Left ventricle myocardium superior (tissue), 1 donor: ENCODE measurements around the gene LAGE3. TPM values are rescaled to one million over a fixed set of nuclear protein-coding genes. Genes with fewer than 3 reads are reported as not detected.

Source experiments
- ATAC-seq: fragments of 200-7000 bp; cut with Tn5 transposase; one replicate; pipeline ENCODE4 v1.9.1; 2020; ENCODE audit warnings: mild to moderate bottlenecking, moderate library complexity
- DNase-seq: peaks from one replicate; pipeline ENCODE4 v3.0.0-alpha.2; 2020
- intact Hi-C: fragments of 100-400 bp; cut with micrococcal nuclease; formaldehyde crosslinking; loops from one replicate; pipeline ENCODE4 v1.11.0; 2022
- long read RNA-seq: library from polyadenylated mRNA; unstranded; transcript quantifications from one replicate; pipeline ENCODE4 v2.0.0, GENCODE V29; 2021
- total RNA-seq: library from RNA; stranded (reverse); fragmentation: NEBNext Ultra II Directional; extraction: Animal tissue kit (Norgen Biotek cat#: 25700); gene quantifications from one replicate; pipeline ENCODE4 v1.2.1, GENCODE V29; 2021
- donor health status: DM: no; HTN: yes; CAD: no; lungs with severe emphysema.

Gene LAGE3, protein sequence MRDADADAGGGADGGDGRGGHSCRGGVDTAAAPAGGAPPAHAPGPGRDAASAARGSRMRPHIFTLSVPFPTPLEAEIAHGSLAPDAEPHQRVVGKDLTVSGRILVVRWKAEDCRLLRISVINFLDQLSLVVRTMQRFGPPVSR
- 20.7 TPM for total RNA-seq
- long read RNA-seq, transcript LAGE3-201 (3 exons, 949 nt), result major isoform, 45 of 45 reads
- long read RNA-seq, partial matches to known transcripts, result 0 of 45 reads
- long read RNA-seq, other reads (novel, unspliced or antisense), result 0 of 45 reads

DNA sequence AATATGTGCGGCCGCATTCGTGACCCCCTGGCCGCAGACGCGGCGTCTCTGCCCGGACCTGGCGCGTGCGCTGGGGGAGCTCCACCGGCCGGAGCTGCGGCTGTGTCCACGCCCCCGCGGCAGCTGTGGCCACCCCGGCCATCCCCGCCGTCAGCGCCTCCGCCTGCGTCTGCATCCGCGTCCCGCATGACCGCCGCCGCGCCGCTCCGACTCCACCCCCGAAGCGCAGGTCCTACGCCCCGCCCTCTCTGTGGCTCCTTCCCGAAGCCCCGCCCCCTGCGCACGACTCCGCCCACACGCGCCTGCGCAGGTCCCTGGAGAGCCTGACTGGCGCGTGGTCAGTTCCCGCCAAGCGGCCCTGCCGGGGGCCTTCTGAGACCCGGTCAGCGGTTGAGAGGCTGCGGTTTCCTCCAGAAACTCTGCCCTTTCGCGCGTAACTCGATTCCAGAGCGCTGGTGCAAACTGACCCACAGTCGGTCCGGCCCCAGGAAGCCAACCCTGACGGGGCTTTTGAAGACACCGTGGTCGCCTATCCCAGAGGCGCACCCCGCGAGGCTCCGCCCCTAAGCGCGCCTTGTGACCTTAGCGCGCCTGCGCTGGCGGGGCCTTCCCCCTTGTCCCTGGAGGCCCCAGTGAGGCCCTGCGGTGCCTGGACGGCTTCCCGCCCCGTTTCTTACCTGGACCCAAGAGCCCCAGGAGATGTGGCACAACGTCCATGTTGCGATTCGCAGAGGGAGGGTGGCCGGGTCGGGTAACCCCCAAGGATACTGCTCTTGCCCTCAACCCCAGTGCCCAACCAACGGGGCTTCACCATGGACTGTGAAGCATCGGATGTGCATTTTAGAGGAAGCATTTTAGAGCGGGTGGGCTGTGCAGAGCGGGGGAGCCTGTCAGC, at the start of gene LAGE3:
TSS of gene LAGE3 (minus strand) at position 554 of the 895 bp plus-strand sequence. CDS start at position 188, 366 bp downstream.
- DNase-seq (peak; percentile 95), ATAC-seq (peak; percentile 97)
- intact Hi-C loops, result no loop called here

DNA sequence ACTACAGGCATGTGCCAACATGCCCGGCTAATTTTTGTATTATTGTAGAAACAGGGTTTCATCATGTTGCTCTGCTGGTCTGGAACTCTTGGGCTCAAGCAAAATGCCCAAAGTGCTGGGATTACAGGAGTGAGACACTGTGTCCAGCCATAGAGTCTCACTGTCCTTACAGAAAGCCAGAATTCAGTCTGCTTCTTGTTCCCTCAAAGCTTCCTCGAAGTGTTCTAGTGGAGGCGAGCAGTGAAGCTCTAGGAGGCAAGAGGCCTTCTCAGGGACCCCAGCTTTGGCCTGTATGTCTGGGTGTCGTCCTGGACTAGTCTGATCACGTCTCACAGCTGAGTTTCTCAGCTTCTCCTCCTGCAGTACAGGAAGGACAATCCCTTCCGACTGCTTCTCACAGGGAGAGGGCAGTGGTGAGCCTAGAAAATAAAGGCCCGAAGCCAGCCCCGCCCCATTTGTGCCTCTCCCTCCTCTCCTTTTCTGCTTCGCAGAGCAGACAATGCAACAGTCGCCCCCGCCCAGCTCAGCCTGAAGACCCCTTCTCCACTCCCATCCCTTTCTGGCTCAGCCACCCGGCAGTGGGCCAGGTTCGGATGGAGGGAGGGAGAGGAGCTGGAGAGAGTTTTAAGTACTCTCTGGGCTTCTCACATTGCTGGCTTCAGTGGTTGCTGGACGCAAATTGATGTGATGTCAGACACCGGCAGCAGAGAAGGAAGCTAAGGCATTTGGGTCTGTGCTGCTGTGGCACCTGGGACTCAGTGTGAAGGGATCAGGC, 48.0 kb upstream of the LAGE3 start:
- DNase-seq (peak; percentile 85), ATAC-seq (peak; percentile 91)
- intact Hi-C loops, result no loop called here

DNA sequence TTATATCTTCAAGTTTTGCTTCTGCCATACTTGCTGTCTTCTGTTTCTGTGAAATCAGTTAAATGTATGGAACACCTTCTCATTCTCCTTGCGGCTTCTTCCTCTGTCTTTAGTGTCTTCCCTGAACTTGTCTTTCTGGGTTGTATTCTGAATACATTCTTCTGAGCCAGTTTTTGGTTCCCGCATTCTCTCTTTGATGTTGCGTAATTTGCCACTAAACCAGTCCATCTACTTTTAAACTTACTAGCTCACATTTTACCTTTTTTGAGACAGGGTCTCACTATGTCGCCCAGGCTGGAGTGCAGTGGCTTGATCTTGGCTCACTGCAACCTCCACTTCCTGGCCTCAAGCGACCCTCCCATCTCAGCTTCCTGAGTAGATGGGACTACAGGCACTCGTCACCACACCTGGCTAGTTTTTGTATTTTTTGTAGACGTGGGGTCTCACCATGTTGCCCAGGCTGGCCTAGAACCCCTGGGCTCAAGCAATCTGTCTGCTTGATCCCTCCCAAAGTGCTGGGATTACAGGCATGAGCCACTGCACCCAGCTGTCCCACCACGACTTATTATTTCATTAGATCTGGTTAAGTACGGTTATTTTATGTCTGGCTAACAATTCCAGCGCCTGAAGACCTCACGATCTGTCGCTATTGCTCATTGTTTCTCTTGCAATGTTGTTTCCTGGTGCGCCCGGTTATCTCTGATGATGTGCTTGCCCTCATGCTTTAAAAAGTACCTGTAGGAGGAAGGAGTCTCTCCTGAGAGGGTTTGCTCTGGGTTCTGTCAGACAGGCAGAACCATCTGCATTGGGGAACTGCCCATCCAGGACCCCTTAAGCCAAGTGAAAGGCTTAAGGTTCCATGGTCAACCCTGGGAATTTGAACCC, 46.8 kb upstream of the LAGE3 start:
- DNase-seq (no peak), ATAC-seq (no peak)
- intact Hi-C loops, result no loop called here

DNA sequence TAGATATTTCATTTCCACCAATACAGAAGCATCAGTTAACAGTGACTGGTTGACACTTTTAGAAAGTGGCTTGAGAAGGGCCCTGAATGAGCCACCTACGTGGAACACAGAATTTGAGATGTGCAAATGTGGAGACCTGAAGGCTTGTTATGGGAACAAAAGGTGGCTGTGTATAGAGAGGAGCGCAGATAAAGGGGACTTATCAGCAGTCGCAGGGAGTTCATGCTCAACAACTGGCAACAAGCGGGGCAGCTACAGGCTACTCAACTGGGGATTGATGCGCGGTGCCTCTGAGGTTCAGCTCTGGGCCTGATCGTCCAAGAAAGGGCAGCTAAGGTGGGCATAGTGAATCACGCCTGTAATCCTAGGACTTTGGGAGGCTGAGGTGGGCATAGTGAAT, 40.3 kb upstream of the LAGE3 start:
- DNase-seq, result no peak
- no peak for ATAC-seq
- intact Hi-C loops, result no loop called here

DNA sequence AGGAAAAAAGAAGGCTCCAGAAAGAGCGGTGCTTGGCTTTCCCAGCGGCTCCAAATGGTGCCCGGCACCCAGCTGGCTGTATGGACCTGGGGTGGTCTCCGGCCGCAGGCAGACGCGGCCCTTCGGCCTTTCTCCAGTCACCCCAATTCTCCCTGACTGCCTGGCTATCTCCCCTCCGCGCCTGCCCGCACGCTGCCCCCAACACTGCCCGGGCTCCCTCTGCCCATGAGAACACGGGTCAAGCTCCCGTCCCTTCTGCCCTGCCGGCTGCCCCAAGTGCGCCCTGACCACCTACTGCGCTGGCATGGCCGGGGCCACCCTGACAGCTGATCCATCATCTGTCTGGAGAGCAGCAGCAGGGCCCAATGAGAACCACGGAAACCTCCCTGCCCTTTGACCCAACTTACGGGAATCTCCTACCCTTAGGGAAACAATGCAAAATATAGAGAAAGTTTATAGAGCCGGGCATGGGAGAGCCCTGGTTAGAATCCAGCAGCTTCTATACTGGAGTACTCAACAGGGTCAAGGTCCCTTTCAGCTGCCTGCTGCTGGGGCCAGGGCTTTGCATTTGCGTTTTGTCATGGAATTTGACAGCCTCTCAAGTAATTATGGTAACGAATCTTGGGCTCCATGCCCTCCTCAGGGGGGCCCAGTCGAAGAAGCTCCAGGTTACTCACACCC, 38.2 kb upstream of the LAGE3 start:
- intact Hi-C loops, result no loop called here
- peak; percentile 1 for ATAC-seq
- DNase-seq, result peak; percentile 44

DNA sequence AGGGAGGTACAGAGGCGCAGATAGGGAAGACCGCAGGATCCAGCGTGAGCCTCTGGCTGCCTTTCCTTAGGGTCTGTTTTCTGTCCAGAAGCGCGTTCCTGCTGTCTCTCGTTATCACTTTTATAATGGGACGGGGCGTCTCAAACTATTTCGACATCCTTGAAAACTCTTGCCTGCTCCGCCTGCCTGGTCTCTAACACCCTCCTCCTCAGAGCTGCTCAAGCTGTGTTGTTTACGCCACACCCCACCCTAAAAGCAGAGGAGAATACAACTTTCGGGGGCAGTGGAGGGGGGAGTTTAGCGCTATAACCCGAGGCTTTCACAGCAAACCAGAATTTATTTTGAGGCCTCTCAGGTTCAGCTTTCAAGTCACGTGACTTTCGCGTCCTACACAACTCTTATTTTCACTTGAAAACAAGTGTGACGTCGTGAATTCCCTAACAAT, 37.6 kb upstream of the LAGE3 start:
- no peak for DNase-seq
- ATAC-seq, result peak; percentile 67
- intact Hi-C loops, result no loop called here

DNA sequence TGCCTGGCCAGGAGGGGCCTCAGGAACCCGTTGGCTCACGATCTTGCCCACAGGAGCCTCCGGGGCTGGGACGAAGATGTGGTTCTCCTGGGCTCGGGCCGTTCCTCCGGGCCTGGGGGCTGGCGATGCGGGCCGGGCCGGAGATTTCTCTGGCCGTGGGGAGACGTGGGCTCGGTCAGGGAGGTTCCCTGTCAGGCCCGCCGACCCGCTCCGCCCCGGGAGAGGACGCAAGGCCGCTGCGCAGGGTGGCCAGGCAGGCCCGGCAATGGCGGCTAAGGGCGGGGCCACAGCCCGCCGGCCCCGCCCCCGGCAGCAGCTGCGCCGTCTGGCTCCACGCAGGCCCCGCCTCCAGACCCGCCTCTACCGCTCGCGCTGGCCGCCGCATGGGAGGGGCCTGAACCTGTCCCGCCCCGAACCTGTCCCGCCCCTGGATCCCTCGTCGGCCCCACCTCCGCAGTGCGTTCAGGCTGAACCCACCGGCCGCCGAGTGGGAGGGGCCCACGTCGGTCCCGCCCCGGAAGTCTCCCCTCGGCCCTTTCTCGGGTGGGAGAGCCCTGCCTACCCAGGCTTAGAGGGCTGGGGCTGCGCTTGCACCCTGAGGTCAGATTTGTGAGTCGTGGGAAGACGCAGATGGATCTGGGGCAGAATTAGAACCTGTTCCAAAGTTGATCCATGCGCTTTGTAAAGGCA, 37.0 kb upstream of the LAGE3 start, which contains the start of gene FAM3A:
TSS of gene FAM3A (minus strand) at position 267 of the 690 bp plus-strand sequence. CDS start 460 bp downstream, outside the sequence.
- intact Hi-C loops, result no loop called here
- peak; percentile 95 for ATAC-seq
- peak; percentile 95 for DNase-seq

DNA sequence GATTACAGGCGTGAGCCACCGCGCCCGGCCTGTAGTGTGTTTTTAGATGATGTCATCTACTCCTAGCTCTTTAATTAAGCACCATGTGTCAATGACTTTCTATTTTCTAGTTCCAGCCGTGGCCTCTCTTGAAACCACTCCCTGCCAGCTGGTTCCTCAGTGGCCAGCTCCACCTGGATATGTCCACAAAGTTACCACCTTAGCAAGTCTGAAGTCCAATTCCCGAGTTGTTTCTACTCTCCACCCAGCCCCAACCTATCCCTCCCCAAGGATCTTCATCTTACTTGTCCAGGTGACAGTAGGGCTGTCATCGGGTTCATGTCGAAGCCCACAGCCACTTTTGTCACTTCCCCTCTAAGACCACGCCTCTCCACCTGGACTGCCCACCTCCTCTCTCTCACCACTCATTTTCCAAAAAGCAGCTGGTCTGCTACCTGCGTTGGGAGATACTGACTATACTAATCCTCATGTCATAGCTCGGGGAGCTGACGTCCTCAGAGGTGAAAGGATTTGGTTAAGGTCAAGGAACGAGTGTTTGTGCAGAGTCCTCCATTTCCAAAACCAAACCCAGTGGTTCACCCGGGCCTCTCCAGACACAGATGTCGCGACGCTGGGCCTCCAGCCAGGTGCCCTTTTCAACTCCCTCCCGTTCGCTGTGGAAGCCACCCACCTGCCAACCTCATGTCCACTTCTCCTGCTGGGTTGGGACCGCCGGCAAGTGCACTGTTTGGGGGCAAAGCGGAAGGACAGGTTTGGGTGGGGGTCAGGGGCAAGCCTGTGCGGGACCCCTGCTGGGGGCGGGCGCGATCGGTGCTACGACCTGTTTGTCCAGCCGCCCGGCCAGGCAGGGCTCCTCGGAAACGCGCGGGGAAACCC, 36.2 kb upstream of the LAGE3 start:
- intact Hi-C loops, result no loop called here
- ATAC-seq, result peak; percentile 2
- DNase-seq, result peak; percentile 66

DNA sequence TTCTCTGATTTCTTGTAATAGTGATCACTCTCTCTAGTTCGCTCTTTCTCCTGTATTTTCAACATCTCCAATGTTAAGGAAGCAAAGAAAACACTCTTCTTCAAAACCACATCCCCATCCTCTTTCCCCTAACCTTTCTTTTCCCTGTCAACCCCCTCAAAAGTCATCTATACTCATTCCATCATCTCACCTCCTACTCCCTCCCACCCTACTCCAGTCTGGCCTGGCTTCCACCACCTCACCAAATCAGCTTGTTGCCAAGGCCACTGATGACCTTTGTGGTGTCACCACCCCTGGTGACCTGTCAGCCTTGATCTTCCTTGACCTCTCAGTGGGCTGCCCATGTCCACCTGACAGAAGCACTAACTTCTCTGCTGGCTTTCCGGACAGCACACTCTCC, 34.6 kb upstream of the LAGE3 start:
- intact Hi-C loops, result no loop called here
- no peak for DNase-seq
- ATAC-seq, result no peak

DNA sequence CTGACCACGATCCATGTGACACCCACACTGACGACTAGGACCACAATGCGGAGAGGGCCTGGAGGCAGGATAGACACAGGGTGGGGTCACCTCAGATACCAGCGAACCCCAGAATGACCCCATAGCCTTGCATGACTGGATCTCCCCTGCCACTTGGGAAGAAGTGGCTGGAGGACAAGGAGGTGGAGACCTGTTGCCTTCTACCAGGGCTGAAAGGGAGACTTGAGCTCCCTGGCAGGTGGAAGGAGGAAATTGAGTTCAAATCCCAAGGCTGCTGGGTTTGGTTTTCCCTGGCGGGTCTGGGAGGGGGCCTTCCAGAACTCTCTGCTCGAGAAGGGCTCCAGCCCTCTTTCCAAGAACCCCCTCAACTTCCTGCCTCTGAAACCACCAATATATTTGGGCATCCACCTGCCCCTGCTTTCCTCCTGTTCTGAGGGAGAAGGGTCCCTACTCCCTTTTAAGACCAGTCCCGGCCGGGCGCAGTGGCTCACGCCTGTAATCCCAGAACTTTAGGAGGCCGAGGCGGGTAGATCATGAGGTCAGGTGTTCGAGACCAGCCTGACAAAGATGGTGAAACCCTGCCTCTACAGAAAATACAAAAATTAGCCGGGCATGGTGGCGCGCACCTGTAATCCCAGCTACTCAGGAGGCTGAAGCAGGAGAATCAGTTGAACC, 33.9 kb upstream of the LAGE3 start:
- intact Hi-C loops, result no loop called here
- DNase-seq (no peak), ATAC-seq (no peak)

DNA sequence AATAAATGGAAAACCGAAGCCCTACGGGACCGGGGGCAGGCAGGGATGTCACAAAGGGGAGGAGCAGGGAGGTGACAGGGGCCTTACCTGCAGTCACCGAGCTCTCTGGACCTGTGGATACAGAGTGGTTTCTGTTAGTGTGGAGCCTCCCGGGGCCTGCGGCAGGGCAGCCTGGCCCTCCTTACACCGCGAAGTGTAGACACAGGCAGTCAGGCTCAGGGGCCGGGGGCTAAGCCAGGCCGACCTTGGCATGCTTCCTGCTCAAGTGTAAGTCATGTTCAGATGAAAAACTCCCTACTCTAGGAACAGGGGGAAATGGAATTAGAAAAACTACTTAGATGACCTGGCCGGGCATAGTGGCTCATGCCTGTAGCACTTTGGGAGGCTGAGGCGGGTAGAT, 32.7 kb upstream of the LAGE3 start:
- ATAC-seq (no peak), DNase-seq (no peak)
- intact Hi-C loops, result no loop called here

DNA sequence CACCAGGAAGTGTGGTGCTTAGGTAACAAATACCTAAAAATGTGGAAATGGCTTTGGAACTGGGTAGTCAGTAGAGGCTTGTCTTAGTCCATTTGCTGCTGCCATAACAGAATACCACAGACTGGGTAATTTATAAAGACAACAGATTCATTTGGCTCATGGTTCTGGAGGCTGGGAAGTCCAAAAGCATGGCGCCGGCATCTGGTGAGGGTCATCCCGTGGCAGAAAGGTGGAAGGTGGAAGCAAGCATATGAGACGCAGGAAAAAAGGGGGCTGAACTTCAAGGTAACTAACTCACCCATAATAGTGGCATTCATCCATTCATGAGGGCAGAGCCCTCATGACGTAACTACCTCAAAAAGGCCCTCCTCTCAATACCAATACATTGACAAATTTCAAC, 30.4 kb upstream of the LAGE3 start:
- ATAC-seq, result no peak
- DNase-seq, result no peak
- intact Hi-C loops, result no loop called here

DNA sequence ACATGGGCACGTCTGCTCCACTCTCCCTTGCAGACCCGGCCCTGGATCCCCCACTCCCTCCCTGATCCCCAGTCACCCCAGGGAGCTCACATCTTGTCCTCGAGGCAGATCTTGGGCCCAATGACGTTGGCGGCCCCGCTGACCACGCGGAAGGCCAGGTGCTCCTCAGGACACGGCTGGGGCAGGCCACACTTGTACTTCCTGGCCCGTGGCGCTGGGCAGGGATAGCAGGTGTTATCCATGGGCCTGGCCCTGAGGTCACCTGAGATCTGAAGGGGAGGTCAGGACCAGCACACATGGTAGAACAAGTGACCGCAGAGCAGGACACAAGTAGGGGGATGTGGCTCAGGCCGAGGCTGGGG, 29.3 kb upstream of the LAGE3 start:
- no peak for DNase-seq
- intact Hi-C loops, result no loop called here
- no peak for ATAC-seq

DNA sequence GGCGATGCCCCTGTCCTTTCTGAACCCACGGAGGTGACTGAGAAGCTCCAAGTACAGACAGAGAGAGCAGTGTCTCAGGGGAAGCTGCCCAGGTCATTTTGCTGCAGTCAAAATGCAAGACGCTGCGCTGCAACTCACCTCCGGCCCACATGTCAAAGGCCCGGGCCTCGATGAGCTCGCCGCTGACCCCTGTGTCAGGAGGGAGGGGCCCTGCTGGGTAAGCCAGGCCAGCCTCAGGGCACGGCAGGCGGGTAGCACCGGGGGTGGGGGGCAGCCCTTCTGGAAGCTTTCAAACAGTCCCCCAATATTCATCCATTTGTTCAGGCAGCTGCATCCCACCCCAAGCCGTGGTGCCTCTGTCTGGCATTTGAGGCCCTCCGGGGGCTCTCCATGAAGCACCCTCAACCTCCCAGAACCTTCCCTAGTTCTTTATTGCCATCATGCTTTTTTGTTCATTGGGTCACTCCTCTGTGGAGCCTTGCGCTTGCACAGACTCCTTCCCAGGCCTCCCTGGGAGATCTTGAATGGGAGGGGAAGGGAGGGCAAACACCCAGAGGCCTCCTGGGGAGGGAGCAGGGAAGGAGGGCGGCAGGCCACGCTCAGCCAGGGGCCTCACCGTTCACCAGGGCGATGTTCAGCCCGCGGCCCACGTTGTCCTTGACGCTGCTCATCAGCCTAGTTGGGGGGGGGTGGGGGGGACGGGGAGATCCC, 28.7 kb upstream of the LAGE3 start:
- no peak for DNase-seq
- intact Hi-C loops, result no loop called here
- ATAC-seq, result no peak

DNA sequence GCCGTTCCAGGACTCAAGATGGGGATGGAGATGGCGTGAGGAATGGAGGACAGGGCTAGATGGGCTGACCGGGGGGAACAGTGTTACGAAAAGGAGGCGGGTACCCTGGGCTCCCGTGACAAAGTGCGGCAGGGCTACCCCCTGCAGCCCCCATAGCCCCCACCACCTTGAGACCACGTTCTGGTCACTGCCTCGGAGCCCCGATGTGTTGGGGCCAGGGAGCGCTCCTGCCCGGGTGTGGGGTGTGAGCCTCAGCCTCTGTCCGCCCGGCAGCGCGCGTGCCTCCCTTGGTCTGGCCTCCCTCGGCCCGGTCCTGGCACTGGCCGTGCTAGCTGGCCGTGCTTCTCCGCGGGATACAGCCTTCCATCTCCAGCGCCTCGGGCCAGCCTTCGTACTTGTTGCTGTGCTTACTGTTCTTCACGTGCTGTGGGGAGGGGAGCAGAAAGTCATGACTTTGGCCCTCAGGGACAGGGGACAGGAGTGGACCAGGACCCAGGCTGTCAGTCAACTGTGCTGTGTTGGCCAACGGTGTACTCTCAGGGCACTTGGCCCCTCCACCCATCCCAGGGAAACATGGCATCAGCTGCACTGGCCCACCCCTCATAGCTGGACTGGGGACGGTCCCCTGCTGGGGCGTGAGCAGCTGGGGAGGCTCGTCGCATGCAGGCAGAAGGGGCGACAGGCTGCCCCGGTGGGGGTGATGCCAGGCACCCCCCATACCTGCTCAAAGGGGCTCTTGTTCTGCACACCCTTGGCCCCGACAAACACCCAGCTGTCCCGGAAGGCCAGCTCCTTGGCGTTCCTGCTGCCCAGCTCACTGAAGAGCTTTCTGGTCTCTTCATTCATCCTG, 27.6 kb upstream of the LAGE3 start:
- ATAC-seq, result no peak
- intact Hi-C loops, result no loop called here
- no peak for DNase-seq
